Measurements from ENCODE around the gene ODR4.
A peak's percentile ranks its signal among the peaks of the same experiment; 100 is the strongest.
"Not testable (repeated sequence)": the region's sequence is repeated elsewhere in the genome, so short reads cannot be mapped to it uniquely, and the experiment has no call there.

ODR4 gene
- 26.2 to 49.3 (median 45.0) reads per million in 4 donors for total RNA-seq

GRCh38 chr1:186375152-186375928 lies at the start of gene ODR4, which contains the start of gene TPR:
TSS of gene ODR4 (plus strand) at chr1:186375838. CDS start at chr1:186379786, 3,948 bp downstream.
TSS of gene TPR (minus strand) at chr1:186375253. CDS start at chr1:186375028, 225 bp downstream.
- DNase-seq = peak; percentile 93 to 98 (median 94)

DNA sequence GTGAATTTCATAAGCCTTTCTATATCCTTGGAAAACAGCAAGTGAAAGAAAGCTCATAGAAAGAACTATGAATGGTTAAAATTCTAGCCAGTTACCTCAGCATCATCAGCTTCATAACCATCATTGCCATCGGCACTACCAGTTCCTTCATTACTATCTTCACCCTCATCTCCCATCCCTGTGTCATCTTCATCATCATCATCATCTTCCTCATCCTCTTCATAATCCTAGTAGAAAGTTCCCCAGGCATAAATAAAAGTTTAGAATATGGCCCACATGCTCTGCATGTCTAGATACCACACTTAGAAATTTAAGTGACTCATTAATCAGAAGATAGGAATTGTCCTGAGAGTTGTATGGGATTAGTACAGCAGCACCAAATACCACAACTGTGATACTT lies 49.6 kb upstream of the ODR4 start:
- no peak for DNase-seq

GRCh38 chr1:186327331-186327730 lies 48.3 kb upstream of the ODR4 start:
- no peak for DNase-seq

DNA sequence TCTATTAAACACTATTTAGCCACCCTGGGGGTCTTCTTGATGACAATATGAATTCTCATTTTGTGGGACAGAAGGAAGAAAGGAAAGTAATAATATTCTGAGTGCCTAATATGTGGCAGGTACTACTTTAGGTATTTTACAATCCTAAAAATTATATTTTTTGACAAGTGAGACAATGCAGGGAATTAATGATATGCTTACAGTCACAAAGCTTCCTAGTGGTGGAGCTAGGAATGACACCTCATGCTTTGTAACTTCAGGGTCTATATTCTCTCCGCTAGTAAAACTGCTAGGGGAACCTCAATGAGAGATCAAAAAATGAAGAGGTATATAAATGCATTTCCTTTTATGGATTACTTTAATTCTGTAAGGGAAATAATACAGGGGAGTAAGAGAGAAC lies 44.9 kb upstream of the ODR4 start:
- DNase-seq = no peak

- DNase-seq = no peak
Observed at GRCh38 chr1:186337554-186337953, 38.1 kb upstream of the ODR4 start.

DNA sequence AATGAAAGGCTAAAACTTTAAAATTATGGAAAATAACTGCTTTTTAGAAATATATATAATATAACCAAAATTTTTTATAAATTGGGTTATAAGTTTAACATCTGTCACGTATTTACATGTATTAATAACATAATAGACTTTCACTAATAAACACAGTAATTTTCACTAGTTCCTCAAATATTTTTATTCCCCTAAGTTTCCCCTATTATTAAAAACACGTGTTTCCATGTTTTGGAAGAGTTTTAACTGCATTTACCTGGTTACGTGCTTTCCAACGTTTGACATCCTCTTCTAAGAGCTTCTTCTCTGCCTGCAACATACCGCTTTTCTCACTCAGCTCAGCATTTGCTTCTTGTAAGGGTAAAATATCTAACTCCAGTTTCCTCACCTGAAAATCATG lies 34.9 kb upstream of the ODR4 start:
- DNase-seq = no peak

- DNase-seq = not testable (repeated sequence)
Observed at GRCh38 chr1:186347837-186348691, 27.6 kb upstream of the ODR4 start.

DNA sequence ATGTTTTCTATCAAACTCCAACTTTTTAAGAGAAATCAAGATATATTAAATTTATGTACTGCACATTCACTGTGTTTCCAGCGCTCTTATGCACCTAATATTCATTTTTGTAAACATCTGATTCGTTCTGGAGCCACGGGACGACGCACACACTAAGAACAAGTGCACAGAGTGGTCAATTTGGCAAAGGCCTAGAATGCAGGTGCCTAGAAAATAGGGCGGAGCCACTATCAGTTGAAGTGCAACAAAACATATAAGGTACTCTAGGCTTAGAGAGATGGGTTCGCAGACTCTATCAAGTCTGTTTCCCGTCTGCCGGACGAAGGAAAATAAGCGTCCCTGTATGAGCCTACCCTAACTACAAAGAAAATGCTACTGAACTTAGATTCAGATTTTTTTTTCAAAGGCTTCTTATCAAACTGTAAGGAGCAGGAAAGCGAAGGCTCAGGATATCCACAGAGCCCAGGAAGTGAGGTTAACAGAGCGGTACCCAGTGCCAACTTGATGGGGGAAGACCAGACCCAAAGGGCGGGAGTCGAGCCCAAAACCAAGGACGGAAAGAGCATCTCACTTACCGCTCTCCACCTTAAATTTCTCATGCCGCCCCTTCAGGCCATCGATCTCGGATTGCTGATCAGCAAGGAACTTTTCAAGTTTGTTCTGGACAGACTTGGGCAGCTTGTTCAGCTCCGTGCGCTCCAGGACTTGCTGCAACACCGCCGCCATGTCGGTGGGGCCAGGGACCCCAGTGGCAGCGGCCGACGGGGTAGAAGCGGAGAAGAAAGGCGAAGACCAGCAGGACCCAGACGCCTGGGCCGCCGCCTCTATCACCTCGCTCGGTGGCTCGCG lies 1.1 kb upstream of the ODR4 start:
- DNase-seq = peak in 4 of 5 donors; percentile 2 to 60 (median 9)

- DNase-seq = no peak
Observed at GRCh38 chr1:186375929-186376319, 286 bp downstream of the ODR4 start.

DNA sequence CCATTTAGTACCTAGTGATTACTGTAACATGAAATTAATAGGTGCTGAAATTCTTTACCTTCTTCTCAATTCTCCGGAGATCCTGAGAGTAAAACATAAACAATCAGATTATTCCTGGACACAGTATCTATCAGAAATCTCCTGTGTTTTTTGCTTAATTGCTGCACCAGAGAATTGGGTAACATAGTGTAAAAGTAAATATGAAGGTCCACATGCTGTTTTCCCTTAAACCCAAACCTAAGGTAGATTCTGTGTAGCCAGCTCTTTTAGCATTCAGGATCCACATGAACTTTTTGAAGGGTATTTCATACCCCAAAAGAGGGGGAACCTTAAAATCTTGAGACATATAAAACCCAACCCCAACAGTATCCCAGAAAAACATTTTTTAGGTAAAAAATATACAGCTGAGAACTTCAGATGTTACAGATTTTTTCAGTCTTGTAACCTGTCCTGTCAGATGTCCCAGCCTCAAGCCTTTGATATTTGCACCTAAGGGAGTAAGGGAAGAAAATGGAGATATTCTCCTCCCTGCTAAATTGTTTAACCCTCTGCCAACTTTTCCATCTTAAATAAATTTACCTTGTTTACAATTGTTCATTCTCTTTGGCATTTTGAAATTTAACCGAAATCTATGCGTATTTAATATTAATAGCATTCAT lies 11.2 kb downstream of the ODR4 start:
- no peak for DNase-seq

- DNase-seq = no peak
Observed at GRCh38 chr1:186390925-186391324, 15.3 kb downstream of the ODR4 start.

DNA sequence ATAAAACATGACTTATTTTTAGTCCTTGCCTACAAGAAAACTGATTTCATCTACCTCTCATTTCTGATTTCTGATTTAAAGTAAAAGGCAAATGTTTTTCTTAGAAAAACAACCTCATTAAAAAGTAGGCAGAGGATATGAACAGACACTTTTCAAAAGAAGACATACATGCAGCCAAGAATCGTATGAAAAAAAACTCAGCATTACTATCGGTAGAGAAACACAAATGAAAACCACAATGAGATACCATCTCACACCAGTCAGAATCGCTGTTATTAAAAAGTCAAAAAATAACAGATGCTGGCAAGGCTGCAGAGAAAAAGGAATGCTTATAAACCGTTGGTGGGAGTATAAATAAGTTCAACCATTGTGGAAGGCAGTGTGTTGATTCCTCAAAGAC lies 16.2 kb downstream of the ODR4 start:
- DNase-seq = no peak

- not testable (repeated sequence) for DNase-seq
Observed at GRCh38 chr1:186392711-186393110, 17.1 kb downstream of the ODR4 start.

DNA sequence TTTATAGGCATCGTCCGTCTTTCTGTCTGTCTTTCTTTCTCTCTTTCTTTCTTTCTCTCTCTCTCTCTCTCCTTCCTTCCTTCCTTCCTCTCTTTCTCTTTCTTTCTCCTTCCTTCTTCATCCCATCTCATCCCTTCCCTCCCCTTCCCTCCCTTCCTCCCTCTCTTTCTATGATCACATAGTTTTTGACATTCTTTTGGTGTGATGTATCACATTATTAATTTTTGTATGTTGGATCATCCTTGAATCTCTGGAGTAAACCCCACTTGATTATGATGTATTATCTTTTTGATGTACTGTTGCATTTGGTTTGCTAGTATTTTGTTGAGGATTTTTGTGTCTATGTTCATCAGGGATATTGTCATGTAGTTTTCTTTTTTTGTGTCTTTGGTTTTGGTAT lies 25.8 kb downstream of the ODR4 start:
- not testable (repeated sequence) for DNase-seq

GRCh38 chr1:186403632-186404031 lies 28.0 kb downstream of the ODR4 start:
- no peak for DNase-seq

DNA sequence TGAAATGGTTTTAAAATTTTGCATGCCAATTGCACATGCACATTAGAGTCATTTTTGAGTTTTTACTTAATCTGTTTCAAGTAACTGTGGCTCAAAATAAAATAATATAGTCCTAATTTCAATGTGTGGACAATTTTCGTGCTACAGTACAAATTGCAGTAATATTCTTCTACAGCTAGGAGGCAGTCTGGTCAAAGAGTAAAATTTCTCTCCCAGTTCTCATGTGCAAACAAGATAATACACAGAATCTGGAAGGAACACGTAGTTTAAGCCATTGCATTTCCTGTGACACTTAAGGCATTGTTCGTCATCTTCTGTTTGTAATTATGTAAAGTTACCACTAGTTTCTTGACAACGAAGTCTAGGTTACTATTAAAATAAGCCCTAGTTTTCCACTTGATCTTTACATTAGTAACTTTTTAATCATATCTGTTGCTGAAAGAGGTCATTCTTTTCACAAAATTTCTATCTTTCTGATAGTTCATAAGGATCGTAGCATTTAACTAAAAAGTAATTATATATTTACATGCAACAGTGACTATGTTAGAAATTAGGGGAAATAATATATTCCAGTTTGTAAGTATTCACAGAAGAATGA lies 28.9 kb downstream of the ODR4 start:
- DNase-seq = peak in 1 of 5 donors; percentile 74

DNA sequence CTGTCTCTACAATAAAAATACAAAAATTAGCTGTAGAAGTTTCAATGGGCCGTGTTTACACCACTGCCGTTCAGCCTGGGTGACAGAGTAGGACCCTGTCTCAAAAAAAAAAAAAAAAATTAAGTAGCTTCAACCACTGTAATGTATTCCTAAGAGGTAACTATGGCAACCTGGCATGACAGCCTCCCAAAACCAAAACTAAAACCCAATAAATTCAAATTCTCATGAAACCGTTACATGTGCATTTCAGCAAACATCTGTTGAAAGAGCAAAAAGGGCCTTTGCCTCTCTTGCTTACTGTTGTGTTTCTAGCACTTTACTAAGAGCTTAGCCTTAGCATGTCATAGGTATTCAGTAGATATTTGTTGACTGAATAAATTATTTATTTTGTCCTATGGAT lies 33.5 kb downstream of the ODR4 start:
- DNase-seq = no peak

- no peak for DNase-seq
Observed at GRCh38 chr1:186413319-186413718, 37.7 kb downstream of the ODR4 start.

- DNase-seq = no peak
Observed at GRCh38 chr1:186418503-186418902, 42.9 kb downstream of the ODR4 start.

GRCh38 chr1:186420311-186420710 lies 44.7 kb downstream of the ODR4 start:
- DNase-seq = no peak

GRCh38 chr1:186420923-186421322 lies 45.3 kb downstream of the ODR4 start:
- DNase-seq = peak in 1 of 5 donors; percentile 76

- DNase-seq = no peak
Observed at GRCh38 chr1:186421446-186421845, 45.8 kb downstream of the ODR4 start.

Measured in T-helper 1 cell (primary cell).